IMR-90 (cell line): ENCODE measurements around the gene TCF4. TPM values are rescaled to one million over a fixed set of nuclear protein-coding genes. Genes with fewer than 3 reads are reported as not detected.

ENCODE experiments used
- ATAC-seq: fragments of 200-7000 bp; cut with Tn5 transposase; 2 replicates; pipeline ENCODE4 v1.9.1; 2020; ENCODE audit warnings: low read depth, mild to moderate bottlenecking, moderate library complexity
- BruUV-seq: library from RNA; stranded (reverse); fragments of 400-500 nt; replicated peaks from 2 replicates; lab custom pipeline; 2021; lab: Mats Ljungman, UMichigan
- CTCF ChIA-PET: fragments of 300-600 bp; formaldehyde crosslinking; extraction: SDS; loops from one replicate; lab custom pipeline; 2021; ENCODE audit warnings: antibody characterized with exemption; lab: Yijun Ruan, JAX
- POLR2A ChIA-PET: fragments of 300-600 bp; sonication (Branson Sonifier 250); formaldehyde crosslinking; loops from one replicate; lab custom pipeline; 2022; ENCODE audit warnings: antibody characterized with exemption; ENCODE audit not compliant: unreplicated experiment; lab: Charles Lee
- DNase-seq: peaks from one replicate; pipeline ENCODE4 v3.0.0; 2013
- H2AFZ ChIP-seq: replicated peaks from 2 replicates; pipeline ENCODE3; 2013; ENCODE audit warnings: low read length, mild to moderate bottlenecking; ENCODE audit not compliant: poor library complexity
- H2AK5ac ChIP-seq: 2 replicates; pipeline ENCODE4 v1.6.1; 2013; ENCODE audit warnings: low read depth, low read length, inconsistent platforms
- H2AK9ac ChIP-seq: replicated peaks from 2 replicates; pipeline ENCODE3; 2013; ENCODE audit warnings: mild to moderate bottlenecking, low read depth, low read length, moderate library complexity; ENCODE audit not compliant: poor library complexity
- H2BK120ac ChIP-seq: 2 replicates; pipeline ENCODE4 v1.6.1; 2013; ENCODE audit warnings: low read depth, low read length, inconsistent platforms
- H2BK15ac ChIP-seq: 3 replicates; pipeline ENCODE4 v1.6.1; 2013; ENCODE audit warnings: low read depth, low read length, inconsistent platforms
- H2BK20ac ChIP-seq: 2 replicates; pipeline ENCODE4 v1.6.1; 2013; ENCODE audit warnings: low read depth, mild to moderate bottlenecking, inconsistent platforms, low read length, moderate library complexity
- H2BK5ac ChIP-seq: 2 replicates; pipeline ENCODE4 v1.6.1; 2013; ENCODE audit warnings: mild to moderate bottlenecking, low read depth, low read length, inconsistent platforms; ENCODE audit not compliant: poor library complexity, severe bottlenecking
- H3K14ac ChIP-seq: replicated peaks from 2 replicates; pipeline ENCODE4 v1.6.1; 2013; ENCODE audit warnings: low read depth, low read length, inconsistent platforms
- H3K18ac ChIP-seq: 2 replicates; pipeline ENCODE4 v1.6.1; 2013; ENCODE audit warnings: low read depth, low read length, control low read depth
- H3K23ac ChIP-seq: 2 replicates; pipeline ENCODE4 v1.6.1; 2013; ENCODE audit warnings: low read depth, low read length, inconsistent platforms
- H3K27ac ChIP-seq: 2 replicates; pipeline ENCODE4 v1.5.1; 2013; ENCODE audit warnings: mild to moderate bottlenecking, control low read depth, low read length; ENCODE audit not compliant: insufficient read depth
- H3K27me3 ChIP-seq: 2 replicates; pipeline ENCODE4 v1.6.1; 2013; ENCODE audit warnings: low read length; ENCODE audit not compliant: control insufficient read depth, insufficient read depth
- H3K36me3 ChIP-seq: 2 replicates; pipeline ENCODE4 v1.6.1; 2013; ENCODE audit warnings: low read length, mixed read lengths; ENCODE audit not compliant: control insufficient read depth, insufficient read depth
- H3K4ac ChIP-seq: 2 replicates; pipeline ENCODE4 v1.6.1; 2013; ENCODE audit warnings: low read depth, low read length, inconsistent platforms
- H3K4me1 ChIP-seq: 2 replicates; pipeline ENCODE4 v1.6.1; 2013; ENCODE audit warnings: low read length, mixed read lengths; ENCODE audit not compliant: control insufficient read depth, insufficient read depth
- H3K4me2 ChIP-seq: 2 replicates; pipeline ENCODE4 v1.6.1; 2013; ENCODE audit warnings: low read depth, mild to moderate bottlenecking, control low read depth, low read length, moderate library complexity
- H3K4me3 ChIP-seq: 2 replicates; pipeline ENCODE4 v1.5.1; 2013; ENCODE audit warnings: low read depth, mild to moderate bottlenecking, control low read depth, low read length, moderate library complexity; ENCODE audit not compliant: insufficient read depth
- H3K56ac ChIP-seq: 2 replicates; pipeline ENCODE4 v1.6.1; 2013; ENCODE audit warnings: low read length, inconsistent platforms; ENCODE audit not compliant: insufficient read depth; ENCODE audit errors: extremely low read depth
- H3K79me1 ChIP-seq, 2 experiments: 2 replicates each; pipeline ENCODE4 v1.6.1; 2013; ENCODE audit warnings: low read length in 2 of 2, inconsistent platforms in 1 of 2, low read depth in 1 of 2
- H3K9ac ChIP-seq: 2 replicates; pipeline ENCODE4 v1.6.1; 2013; ENCODE audit warnings: low read depth, low read length, control low read depth
- H3K9me1 ChIP-seq: 2 replicates; pipeline ENCODE4 v1.6.1; 2013; ENCODE audit warnings: low read length, inconsistent platforms; ENCODE audit not compliant: insufficient read depth
- H3K9me3 ChIP-seq: 2 replicates; pipeline ENCODE4 v1.6.1; 2013; ENCODE audit warnings: low read length; ENCODE audit not compliant: control insufficient read depth, insufficient read depth
- H4K20me1 ChIP-seq: 2 replicates; pipeline ENCODE4 v1.6.1; 2013; ENCODE audit warnings: low read length, inconsistent platforms; ENCODE audit not compliant: insufficient read depth
- H4K5ac ChIP-seq: 2 replicates; pipeline ENCODE4 v1.6.1; 2013; ENCODE audit warnings: mild to moderate bottlenecking, low read depth, low read length, control low read depth
- H4K8ac ChIP-seq, 2 experiments: 2 replicates each; pipeline ENCODE4 v1.6.1; 2013; ENCODE audit warnings: low read depth in 2 of 2, low read length in 2 of 2, control low read depth in 1 of 2, inconsistent platforms in 1 of 2
- H4K91ac ChIP-seq: 2 replicates; pipeline ENCODE4 v1.6.1; 2013; ENCODE audit warnings: low read depth, low read length, inconsistent platforms; ENCODE audit not compliant: insufficient read depth
- BHLHE40 ChIP-seq: fragments of 150-350 bp; IDR thresholded peaks from 2 replicates; pipeline ENCODE4 v1.6.1; 2016; ENCODE audit warnings: mild to moderate bottlenecking, low read depth, low read length
- CHD1 ChIP-seq: IDR thresholded peaks from 2 replicates; pipeline ENCODE4 v1.6.1; 2012; ENCODE audit warnings: low read depth, low read length, improper control_type of control experiment
- FOS ChIP-seq: fragments of 150-350 bp; IDR thresholded peaks from 2 replicates; pipeline ENCODE4 v1.6.1; 2016; ENCODE audit warnings: low read depth, low read length
- MAFK ChIP-seq: IDR thresholded peaks from 2 replicates; pipeline ENCODE4 v1.6.1; 2012; ENCODE audit warnings: low read depth, low read length, improper control_type of control experiment
- MAZ ChIP-seq: IDR thresholded peaks from 2 replicates; pipeline ENCODE4 v1.6.1; 2012; ENCODE audit warnings: low read depth, mild to moderate bottlenecking, low read length, improper control_type of control experiment, moderate library complexity, borderline replicate concordance
- NFE2L2 ChIP-seq: fragments of 150-350 bp; IDR thresholded peaks from 2 replicates; pipeline ENCODE4 v1.6.1; 2016; ENCODE audit warnings: low read depth, mild to moderate bottlenecking, low read length
- POLR2A ChIP-seq: IDR thresholded peaks from 2 replicates; pipeline ENCODE4 v1.6.1; 2012; ENCODE audit warnings: mild to moderate bottlenecking, low read depth, low read length
- RCOR1 ChIP-seq: IDR thresholded peaks from 2 replicates; pipeline ENCODE4 v1.6.1; 2012; ENCODE audit warnings: mild to moderate bottlenecking, low read length, improper control_type of control experiment; ENCODE audit not compliant: insufficient replicate concordance
- RFX5 ChIP-seq: IDR thresholded peaks from 2 replicates; pipeline ENCODE4 v1.8.0; 2012; ENCODE audit warnings: low read depth, mild to moderate bottlenecking, low read length, moderate library complexity
- SMC3 ChIP-seq: fragments of 150-350 bp; IDR thresholded peaks from 2 replicates; pipeline ENCODE4 v1.6.1; 2016; ENCODE audit warnings: low read depth, mild to moderate bottlenecking, antibody characterized with exemption, low read length, moderate library complexity
- WGBS, 2 experiments: methylation state at CpG; one replicate each; pipeline versions ENCODE4 v1.1.5 to v1.1.7; 2013; ENCODE audit warnings: missing lambda C conversion rate in 2 of 2; ENCODE audit not compliant: insufficient read length in 1 of 2; ENCODE audit errors: extremely low coverage in 2 of 2; 5-methylcytosine and 5-hydroxymethylcytosine counted together
- dilution Hi-C: fragments of 300-500 bp; cut with HindIII; formaldehyde crosslinking; loops from one replicate; pipeline ENCODE4 v1.14.3; 2018; ENCODE audit warnings: low sequenced_read_pairs; ENCODE audit not compliant: unreplicated experiment
- in situ Hi-C: fragments of 300-500 bp; cut with MboI; formaldehyde crosslinking; loops from 3 replicates; pipeline ENCODE4 v1.14.3; 2019; ENCODE audit warnings: low sequenced_read_pairs, inconsistent platforms, mixed read lengths
- intact Hi-C: fragments of 100-400 bp; cut with micrococcal nuclease; formaldehyde crosslinking; loops from 2 replicates; pipeline ENCODE4 v1.10.0; 2022
- polyA plus RNA-seq, 3 experiments: library from polyadenylated mRNA; depleted of rRNA; stranded (reverse); fragments of >200 nt; gene quantifications; 2 replicates each; pipeline ENCODE4 v1.2.3, GENCODE V29; 2012; ENCODE audit warnings: low replicate concordance in 1 of 3
- total RNA-seq: library from RNA; depleted of rRNA; stranded (reverse); fragments of >200 nt; gene quantifications from 2 replicates; pipeline ENCODE4 v1.2.3, GENCODE V29; 2012
- TF ChIP-seq, protein P1 (sequence below): fragments of 150-350 bp; IDR thresholded peaks from 2 replicates; pipeline ENCODE4 v1.6.1; 2016; ENCODE audit warnings: low read depth, mild to moderate bottlenecking, low read length, moderate library complexity, borderline replicate concordance
- TF ChIP-seq, protein P2 (sequence below): conservative IDR thresholded peaks from 2 replicates; pipeline ENCODE4 v1.5.1; 2012; ENCODE audit warnings: mild to moderate bottlenecking, low read depth, low read length, improper control_type of control experiment
- TF ChIP-seq, protein P3 (sequence below): fragments of 150-350 bp; IDR thresholded peaks from 2 replicates; pipeline ENCODE4 v1.6.1; 2017; ENCODE audit warnings: mild to moderate bottlenecking, antibody characterized with exemption, low read length, low read depth

The TCF4 gene
- total and polyA plus RNA-seq, 2 of the 4 experiments (the other 2 are of a cell fraction) = 30.0 to 87.1 TPM

DNA sequence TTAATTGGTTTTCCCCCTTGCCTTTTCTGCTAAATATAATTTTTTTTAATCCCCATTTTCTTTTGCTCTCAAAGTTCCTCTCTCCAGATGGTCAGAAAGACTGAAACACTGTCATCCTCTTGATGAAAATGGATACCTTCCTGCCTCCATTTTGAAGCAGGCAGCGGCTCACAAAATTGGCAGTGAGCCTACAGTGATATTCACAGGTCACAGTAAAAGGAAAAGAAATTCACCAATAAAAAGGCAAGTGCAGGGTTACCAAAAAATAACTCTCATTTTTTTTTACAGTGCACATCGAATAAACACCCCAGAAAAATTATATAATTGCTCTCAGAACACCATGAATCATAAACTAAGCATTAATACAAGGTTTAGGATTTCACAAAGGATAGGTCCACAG is 307.5 kb downstream of the TCF4 start:
- no peak for ATAC-seq
- H2AK9ac ChIP-seq = no peak overlapping the region
- dilution Hi-C loops (no loop called here), in situ Hi-C loops (no loop called here), intact Hi-C loops (loop anchor here (5.0 kb wide), 1 partner anchor 37 kb away; no protein-coding TSS in a partner anchor)
- H3K27ac ChIP-seq = no peak overlapping the region
- H3K79me1 ChIP-seq = peaks cover 20 to 56% of the 10 kb centered on the region in 2 experiments
- DNase-seq = peak; percentile 42
- no peak overlapping the region for H3K56ac ChIP-seq
- no peak overlapping the region; the same call in 1 of the 2 replicates for H3K14ac ChIP-seq
- no peaks in the 10 kb centered on the region for H3K9me3 ChIP-seq
- H4K20me1 ChIP-seq = peaks cover 3% of the 10 kb centered on the region; the same call in 1 of the 2 replicates
- H4K8ac ChIP-seq = no peak overlapping the region
- H3K4ac ChIP-seq = no peak overlapping the region
- no peak overlapping the region for H4K91ac ChIP-seq
- H3K4me1 ChIP-seq = no peaks in the 10 kb centered on the region
- TF ChIP-seq, protein P1, sequence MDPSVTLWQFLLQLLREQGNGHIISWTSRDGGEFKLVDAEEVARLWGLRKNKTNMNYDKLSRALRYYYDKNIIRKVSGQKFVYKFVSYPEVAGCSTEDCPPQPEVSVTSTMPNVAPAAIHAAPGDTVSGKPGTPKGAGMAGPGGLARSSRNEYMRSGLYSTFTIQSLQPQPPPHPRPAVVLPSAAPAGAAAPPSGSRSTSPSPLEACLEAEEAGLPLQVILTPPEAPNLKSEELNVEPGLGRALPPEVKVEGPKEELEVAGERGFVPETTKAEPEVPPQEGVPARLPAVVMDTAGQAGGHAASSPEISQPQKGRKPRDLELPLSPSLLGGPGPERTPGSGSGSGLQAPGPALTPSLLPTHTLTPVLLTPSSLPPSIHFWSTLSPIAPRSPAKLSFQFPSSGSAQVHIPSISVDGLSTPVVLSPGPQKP = no peak
- no peak for TF ChIP-seq RFX5
- no peak for TF ChIP-seq FOS
- TF ChIP-seq POLR2A = no peak
- TF ChIP-seq RCOR1 = no peak
- TF ChIP-seq, protein P2, sequence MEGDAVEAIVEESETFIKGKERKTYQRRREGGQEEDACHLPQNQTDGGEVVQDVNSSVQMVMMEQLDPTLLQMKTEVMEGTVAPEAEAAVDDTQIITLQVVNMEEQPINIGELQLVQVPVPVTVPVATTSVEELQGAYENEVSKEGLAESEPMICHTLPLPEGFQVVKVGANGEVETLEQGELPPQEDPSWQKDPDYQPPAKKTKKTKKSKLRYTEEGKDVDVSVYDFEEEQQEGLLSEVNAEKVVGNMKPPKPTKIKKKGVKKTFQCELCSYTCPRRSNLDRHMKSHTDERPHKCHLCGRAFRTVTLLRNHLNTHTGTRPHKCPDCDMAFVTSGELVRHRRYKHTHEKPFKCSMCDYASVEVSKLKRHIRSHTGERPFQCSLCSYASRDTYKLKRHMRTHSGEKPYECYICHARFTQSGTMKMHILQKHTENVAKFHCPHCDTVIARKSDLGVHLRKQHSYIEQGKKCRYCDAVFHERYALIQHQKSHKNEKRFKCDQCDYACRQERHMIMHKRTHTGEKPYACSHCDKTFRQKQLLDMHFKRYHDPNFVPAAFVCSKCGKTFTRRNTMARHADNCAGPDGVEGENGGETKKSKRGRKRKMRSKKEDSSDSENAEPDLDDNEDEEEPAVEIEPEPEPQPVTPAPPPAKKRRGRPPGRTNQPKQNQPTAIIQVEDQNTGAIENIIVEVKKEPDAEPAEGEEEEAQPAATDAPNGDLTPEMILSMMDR = no peak
- no peak for TF ChIP-seq SMC3
- no peak for TF ChIP-seq NFE2L2
- TF ChIP-seq CHD1 = no peak
- TF ChIP-seq MAZ = no peak
- no peak for TF ChIP-seq MAFK
- TF ChIP-seq, protein P3, sequence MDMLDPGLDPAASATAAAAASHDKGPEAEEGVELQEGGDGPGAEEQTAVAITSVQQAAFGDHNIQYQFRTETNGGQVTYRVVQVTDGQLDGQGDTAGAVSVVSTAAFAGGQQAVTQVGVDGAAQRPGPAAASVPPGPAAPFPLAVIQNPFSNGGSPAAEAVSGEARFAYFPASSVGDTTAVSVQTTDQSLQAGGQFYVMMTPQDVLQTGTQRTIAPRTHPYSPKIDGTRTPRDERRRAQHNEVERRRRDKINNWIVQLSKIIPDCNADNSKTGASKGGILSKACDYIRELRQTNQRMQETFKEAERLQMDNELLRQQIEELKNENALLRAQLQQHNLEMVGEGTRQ = no peak
- no peak for TF ChIP-seq BHLHE40
- H4K5ac ChIP-seq = no peak overlapping the region
- ChIA-PET CTCF (interaction anchor here (0.6 kb wide), 1 partner anchor 10 kb away, joined by 3 read pairs; no protein-coding TSS in a partner anchor), POLR2A (no interaction called here)
- no peak overlapping the region for H2AK5ac ChIP-seq
- no peak overlapping the region for H3K4me2 ChIP-seq
- peaks cover 7% of the 10 kb centered on the region for H3K9me1 ChIP-seq
- BruUV-seq = no TSS peak
- H2BK20ac ChIP-seq = no peak overlapping the region
- WGBS, 2 experiments = no CpG with 5 or more reads among the region's 2 CpGs
- H2BK15ac ChIP-seq = no peak overlapping the region
- H2AFZ ChIP-seq = no peak overlapping the region
- no peak overlapping the region for H3K4me3 ChIP-seq
- no peak overlapping the region; the same call in 1 of the 2 replicates for H2BK120ac ChIP-seq
- H3K18ac ChIP-seq = no peak overlapping the region
- peaks cover 5% of the 10 kb centered on the region for H3K36me3 ChIP-seq
- H2BK5ac ChIP-seq = no peak overlapping the region
- no peak overlapping the region for H3K23ac ChIP-seq
- no peak overlapping the region for H3K9ac ChIP-seq
- no peaks in the 10 kb centered on the region for H3K27me3 ChIP-seq
